Fibroblast of lung (primary cell): ENCODE data around the gene TNFRSF1A.

Experiments used
- EZH2 ChIP-seq: IDR thresholded peaks from 2 replicates; pipeline ENCODE4 v1.5.1; 2012; ENCODE audit warnings: low read length, control low read depth, mild to moderate bottlenecking; ENCODE audit errors: missing control alignments
- TF ChIP-seq, protein P1 (sequence below), 2 donors: IDR thresholded peaks in 1 of 2; conservative IDR thresholded peaks in 1 of 2; 1 replicate in 1 of 2; 2 replicates in 1 of 2; pipeline ENCODE4 v1.5.1; 2011 to 2012; ENCODE audit warnings: low read length in 2 of 2, control low read depth in 1 of 2, inconsistent platforms in 1 of 2, low read depth in 1 of 2, mild to moderate bottlenecking in 1 of 2

GRCh38 chr12:6327229-6328041 lies 14.4 kb downstream of the TNFRSF1A start:
- TF ChIP-seq, protein P1, sequence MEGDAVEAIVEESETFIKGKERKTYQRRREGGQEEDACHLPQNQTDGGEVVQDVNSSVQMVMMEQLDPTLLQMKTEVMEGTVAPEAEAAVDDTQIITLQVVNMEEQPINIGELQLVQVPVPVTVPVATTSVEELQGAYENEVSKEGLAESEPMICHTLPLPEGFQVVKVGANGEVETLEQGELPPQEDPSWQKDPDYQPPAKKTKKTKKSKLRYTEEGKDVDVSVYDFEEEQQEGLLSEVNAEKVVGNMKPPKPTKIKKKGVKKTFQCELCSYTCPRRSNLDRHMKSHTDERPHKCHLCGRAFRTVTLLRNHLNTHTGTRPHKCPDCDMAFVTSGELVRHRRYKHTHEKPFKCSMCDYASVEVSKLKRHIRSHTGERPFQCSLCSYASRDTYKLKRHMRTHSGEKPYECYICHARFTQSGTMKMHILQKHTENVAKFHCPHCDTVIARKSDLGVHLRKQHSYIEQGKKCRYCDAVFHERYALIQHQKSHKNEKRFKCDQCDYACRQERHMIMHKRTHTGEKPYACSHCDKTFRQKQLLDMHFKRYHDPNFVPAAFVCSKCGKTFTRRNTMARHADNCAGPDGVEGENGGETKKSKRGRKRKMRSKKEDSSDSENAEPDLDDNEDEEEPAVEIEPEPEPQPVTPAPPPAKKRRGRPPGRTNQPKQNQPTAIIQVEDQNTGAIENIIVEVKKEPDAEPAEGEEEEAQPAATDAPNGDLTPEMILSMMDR (conservative IDR thresholded peaks at IDR 0.05 in 1 of 2, IDR thresholded peaks at IDR 0.05 in 1 of 2; ENCODE audit: low read depth in 1 of 2, low read length in 2 of 2): no peak
- no peak for TF ChIP-seq EZH2
